DMS79 treated with DMSO at 0.1 percent for 48 hours (cell line): ENCODE measurements around the gene EPOP.

Experiments
- DNase-seq: peaks from one replicate; lab custom pipeline; 2025; lab: John Stamatoyannopoulos, UW

EPOP gene

GRCh38 chr17:38705803-38706504 lies 31.2 kb upstream of the EPOP start:
- DNase-seq, result peak; percentile 18

DNA sequence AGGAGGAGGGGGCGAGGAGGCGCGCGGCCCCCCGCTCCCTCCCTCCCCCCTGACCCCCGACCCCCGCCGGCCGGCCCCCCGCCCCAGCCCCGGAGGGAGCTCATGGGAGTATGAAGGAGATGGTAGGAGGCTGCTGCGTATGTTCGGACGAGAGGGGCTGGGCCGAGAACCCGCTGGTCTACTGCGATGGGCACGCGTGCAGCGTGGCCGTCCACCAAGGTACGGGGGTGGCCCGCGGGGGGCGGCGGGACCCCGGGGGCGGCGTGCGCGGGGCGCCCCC lies 30.7 kb upstream of the EPOP start:
- no peak for DNase-seq

GRCh38 chr17:38704606-38705522 lies 30.1 kb upstream of the EPOP start, which contains the start of gene MLLT6:
TSS of gene MLLT6 (plus strand) at chr17:38705273. CDS start at chr17:38705633, 360 bp downstream.
- DNase-seq, result peak; percentile 76

- DNase-seq, result peak; percentile 85
Observed at GRCh38 chr17:38703742-38704605, 29.2 kb upstream of the EPOP start.

DNA sequence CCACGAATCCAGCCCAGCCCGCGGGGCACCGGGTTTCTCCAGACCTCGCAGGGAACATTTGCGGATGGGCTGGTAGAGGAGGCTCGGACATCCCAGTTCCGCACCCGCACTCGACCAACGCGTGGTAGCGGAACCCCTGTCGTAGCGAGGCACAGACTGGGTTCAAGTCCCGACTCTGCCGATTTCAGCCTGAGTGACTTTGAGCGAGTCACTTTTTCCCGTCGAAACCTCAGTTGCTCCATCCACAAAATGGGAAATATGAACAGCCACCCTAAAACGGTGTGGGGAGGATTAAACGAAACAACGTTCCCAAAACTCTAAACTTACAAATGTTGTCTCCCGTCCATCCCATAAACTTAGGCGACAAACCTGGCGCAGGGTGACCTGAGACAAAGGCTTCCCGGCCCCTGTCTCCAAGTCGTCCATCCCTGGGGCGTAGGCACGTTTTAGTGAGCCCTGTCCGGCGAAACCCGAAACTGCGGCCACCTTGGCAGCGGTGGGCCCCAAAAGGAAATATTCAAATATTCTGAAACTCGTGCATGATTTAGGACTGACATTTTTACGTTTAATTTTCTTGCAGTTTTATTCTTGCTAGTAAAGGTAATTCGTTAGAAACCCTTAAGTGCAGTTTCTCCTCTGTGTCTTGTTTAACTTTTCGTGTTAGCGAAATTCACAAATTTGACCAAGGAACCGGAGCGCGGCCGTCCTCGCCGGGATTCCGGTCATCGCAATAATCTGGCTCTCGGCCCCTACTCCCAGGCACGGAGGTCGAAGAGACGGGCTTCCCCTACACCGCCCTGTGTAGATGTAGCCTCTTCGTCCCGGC lies 28.4 kb upstream of the EPOP start:
- DNase-seq, result no peak

- DNase-seq, result peak; percentile 70
Observed at GRCh38 chr17:38702166-38702915, 27.6 kb upstream of the EPOP start.

DNA sequence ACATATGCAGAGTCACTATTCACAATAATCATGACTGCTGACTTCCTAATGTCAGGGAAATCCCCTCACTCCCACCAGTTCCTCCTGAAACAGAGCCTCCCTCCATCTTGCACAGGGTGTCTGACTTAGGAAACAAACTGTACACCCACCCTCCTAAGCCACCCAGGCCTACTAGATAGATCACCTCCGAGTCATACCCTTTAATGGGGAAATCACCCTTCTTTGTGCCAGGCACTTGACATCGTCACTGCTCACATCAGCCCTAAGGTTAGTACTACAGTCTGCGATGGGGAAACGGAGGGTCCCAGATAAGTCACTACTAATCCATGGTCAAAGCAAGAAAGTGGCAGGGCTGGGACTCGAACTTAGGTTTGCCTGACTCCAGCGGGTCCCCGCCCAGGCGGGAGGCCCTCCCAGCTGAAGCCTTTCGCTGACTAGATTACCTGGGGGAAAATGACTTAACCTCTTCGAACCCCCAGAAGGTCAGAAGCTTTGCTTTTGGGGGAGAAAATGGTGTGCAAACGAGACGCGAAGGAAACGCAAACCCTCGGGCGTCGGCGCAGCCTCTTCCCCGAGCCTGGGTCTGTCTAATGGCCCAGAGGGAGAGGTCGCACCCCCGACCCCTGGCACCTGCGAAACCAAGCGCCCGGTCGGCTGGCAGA lies 26.9 kb upstream of the EPOP start:
- DNase-seq, result peak; percentile 67

GRCh38 chr17:38698760-38699159 lies 24.0 kb upstream of the EPOP start:
- no peak for DNase-seq

GRCh38 chr17:38697061-38697820 lies 22.5 kb upstream of the EPOP start:
- no peak for DNase-seq

- no peak for DNase-seq
Observed at GRCh38 chr17:38693700-38694329, 19.1 kb upstream of the EPOP start.

GRCh38 chr17:38691154-38691553 lies 16.4 kb upstream of the EPOP start:
- no peak for DNase-seq

GRCh38 chr17:38690386-38690785 lies 15.6 kb upstream of the EPOP start:
- DNase-seq, result no peak

DNA sequence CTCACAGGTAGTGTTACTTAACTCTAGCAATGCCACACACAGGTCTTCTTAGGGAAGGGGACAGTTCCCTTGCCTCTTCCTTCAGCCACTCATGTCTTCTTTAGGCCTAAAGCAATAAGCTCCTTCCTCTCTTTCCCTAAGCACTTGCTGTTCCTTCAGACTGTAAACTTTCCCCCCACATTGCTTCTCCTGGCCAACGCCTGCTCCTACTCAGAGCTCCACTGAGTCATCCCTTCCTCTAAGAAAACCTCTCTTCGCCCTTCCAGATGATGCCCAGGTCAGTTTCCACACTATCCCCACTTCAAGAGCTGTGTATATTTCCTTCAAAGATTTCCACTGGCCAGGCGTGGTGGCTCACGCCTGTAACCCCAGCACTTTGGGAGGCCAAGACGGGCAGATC lies 12.5 kb upstream of the EPOP start:
- no peak for DNase-seq

DNA sequence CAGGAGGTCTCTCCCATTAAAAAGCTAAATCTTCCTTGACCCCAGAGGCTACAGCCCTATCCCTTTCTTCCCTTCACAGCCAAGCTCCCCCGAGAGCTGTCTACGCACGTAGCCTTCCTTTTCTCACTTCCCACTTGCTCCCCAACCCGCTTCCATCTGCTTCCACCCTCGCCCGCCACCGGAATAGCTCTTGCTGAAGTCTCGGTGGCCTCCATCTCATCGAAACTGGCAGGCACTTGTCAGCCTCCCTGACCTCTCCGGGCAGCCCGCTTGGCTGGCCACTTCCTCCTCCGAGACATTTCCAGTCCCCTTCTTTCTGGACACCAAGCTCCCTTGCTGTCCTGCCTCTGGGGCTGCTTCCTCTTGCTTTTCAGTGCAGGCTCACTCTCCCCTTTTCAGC lies 10.7 kb upstream of the EPOP start:
- no peak for DNase-seq

- DNase-seq, result no peak
Observed at GRCh38 chr17:38681096-38681495, 6.3 kb upstream of the EPOP start.

- no peak for DNase-seq
Observed at GRCh38 chr17:38677819-38678218, 3.1 kb upstream of the EPOP start.

GRCh38 chr17:38676706-38677504 lies 2.1 kb upstream of the EPOP start:
- DNase-seq, result peak; percentile 62
